ENCODE measurements around the gene PI4KB.

DNA sequence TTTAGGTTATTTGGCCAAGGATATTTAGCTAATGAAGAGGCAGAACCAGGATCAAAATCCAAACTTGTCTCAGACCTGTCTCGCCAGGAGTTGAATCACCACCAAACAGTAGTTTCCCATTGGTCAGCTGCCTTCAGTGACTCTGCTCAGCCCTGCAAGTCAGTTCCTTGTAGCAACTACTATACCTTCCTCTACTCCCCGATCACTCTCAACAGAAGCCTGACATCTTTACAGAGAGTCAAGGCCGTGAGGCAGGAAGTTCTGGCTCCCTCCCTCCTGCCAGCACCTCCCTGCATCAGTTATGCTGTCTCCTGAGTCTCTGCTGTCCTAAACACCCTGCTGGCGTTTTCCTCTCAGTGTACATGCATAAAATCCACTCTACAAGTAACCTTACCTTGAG is 59.5 kb downstream of the PI4KB start:
- TF ChIP-seq, protein P1, sequence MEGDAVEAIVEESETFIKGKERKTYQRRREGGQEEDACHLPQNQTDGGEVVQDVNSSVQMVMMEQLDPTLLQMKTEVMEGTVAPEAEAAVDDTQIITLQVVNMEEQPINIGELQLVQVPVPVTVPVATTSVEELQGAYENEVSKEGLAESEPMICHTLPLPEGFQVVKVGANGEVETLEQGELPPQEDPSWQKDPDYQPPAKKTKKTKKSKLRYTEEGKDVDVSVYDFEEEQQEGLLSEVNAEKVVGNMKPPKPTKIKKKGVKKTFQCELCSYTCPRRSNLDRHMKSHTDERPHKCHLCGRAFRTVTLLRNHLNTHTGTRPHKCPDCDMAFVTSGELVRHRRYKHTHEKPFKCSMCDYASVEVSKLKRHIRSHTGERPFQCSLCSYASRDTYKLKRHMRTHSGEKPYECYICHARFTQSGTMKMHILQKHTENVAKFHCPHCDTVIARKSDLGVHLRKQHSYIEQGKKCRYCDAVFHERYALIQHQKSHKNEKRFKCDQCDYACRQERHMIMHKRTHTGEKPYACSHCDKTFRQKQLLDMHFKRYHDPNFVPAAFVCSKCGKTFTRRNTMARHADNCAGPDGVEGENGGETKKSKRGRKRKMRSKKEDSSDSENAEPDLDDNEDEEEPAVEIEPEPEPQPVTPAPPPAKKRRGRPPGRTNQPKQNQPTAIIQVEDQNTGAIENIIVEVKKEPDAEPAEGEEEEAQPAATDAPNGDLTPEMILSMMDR (conservative IDR thresholded peaks at IDR 0.05; ENCODE audit: low read length), result no peak
- no peak for TF ChIP-seq EZH2phosphoT487 (IDR thresholded peaks at IDR 0.05; ENCODE audit: borderline replicate concordance)

Measured in Loucy (cell line).